Heart right ventricle (tissue), 16 donors: ENCODE measurements around the gene KRT3. TPM values are rescaled to one million over a fixed set of nuclear protein-coding genes. Genes with fewer than 3 reads are reported as not detected.

Source experiments
- ATAC-seq, 8 donors: fragments of 200-7000 bp; cut with Tn5 transposase; one replicate each; pipeline ENCODE4 v1.9.1; 2020; ENCODE audit warnings: mild to moderate bottlenecking in 8 of 8, moderate library complexity in 8 of 8, moderate number of reproducible peaks in 1 of 8
- DNase-seq, 2 donors: peaks; one replicate each; pipeline ENCODE4 v3.0.0-alpha.2; 2020
- H3K27ac ChIP-seq, 10 donors: fragments of 200-600 bp; sonication (generic) in 2 of 10; one replicate each; pipeline versions ENCODE4 v1.5.0 to v1.8.0; 2020 to 2022; ENCODE audit warnings: mild to moderate bottlenecking in 3 of 10
- H3K27me3 ChIP-seq, 7 donors: fragments of 200-600 bp; one replicate each; pipeline ENCODE4 v1.8.0; 2021 to 2022; ENCODE audit warnings: mild to moderate bottlenecking in 2 of 7
- H3K36me3 ChIP-seq, 9 donors: fragments of 200-600 bp; sonication (generic) in 1 of 9; one replicate each; pipeline versions ENCODE4 v1.5.0 to v1.8.0; 2020 to 2022; ENCODE audit warnings: mild to moderate bottlenecking in 2 of 9
- H3K4me1 ChIP-seq, 9 donors: fragments of 200-600 bp; sonication (generic) in 1 of 9; one replicate each; pipeline versions ENCODE4 v1.5.0 to v1.8.0; 2020 to 2022; ENCODE audit warnings: mild to moderate bottlenecking in 4 of 9
- H3K4me3 ChIP-seq, 10 donors: fragments of 200-600 bp; sonication (generic) in 2 of 10; one replicate each; pipeline versions ENCODE4 v1.5.0 to v1.8.0; 2020 to 2022; ENCODE audit warnings: mild to moderate bottlenecking in 7 of 10, moderate library complexity in 2 of 10
- H3K9me3 ChIP-seq, 11 donors: fragments of 200-600 bp in 10 of 11; sonication (generic) in 2 of 11; one replicate each; pipeline versions ENCODE4 v1.5.0 to v1.8.0; 2013 to 2022; ENCODE audit warnings: mild to moderate bottlenecking in 2 of 11, control low read depth in 1 of 11, moderate library complexity in 1 of 11
- CTCF ChIP-seq, 9 donors: fragments of 200-600 bp; sonication (generic) in 2 of 9; IDR thresholded peaks; one replicate each; pipeline versions ENCODE4 v1.5.0 to v1.8.0; 2021 to 2022; ENCODE audit warnings: antibody characterized with exemption in 9 of 9, mild to moderate bottlenecking in 5 of 9, moderate library complexity in 1 of 9
- WGBS, 2 donors: extraction: QIAGEN DNeasy Blood & Tissue Kit; methylation state at CpG; one replicate each; pipeline ENCODE4 v1.1.7; 2013; ENCODE audit warnings: inconsistent platforms in 1 of 2; 5-methylcytosine and 5-hydroxymethylcytosine counted together
- intact Hi-C, 10 donors: fragments of 100-400 bp; cut with DNase I; formaldehyde crosslinking; loops; one replicate each; pipeline versions ENCODE4 v1.11.1 to v1.14.2; 2022
- long read RNA-seq, 3 donors: library from polyadenylated mRNA; unstranded; transcript quantifications; one replicate each; pipeline ENCODE4 v2.0.0, GENCODE V29; 2020 to 2021
- polyA plus RNA-seq, 2 donors: library from polyadenylated mRNA; stranded (reverse); fragments of 200-250 nt; gene quantifications; one replicate each; pipeline ENCODE4 v1.2.3, GENCODE V29; 2013
- total RNA-seq, 10 donors: library from RNA; stranded (reverse); fragmentation: NEBNext Ultra II Directional in 3 of 10; extraction: Animal tissue kit (Norgen Biotek cat#: 25700) in 3 of 10; gene quantifications; one replicate each; pipeline versions ENCODE4 v1.2.1 to v1.2.4, GENCODE V29; 2021 to 2023
- donor health status: Arrhythmogenic right ventricular cardiomyopathy.
- donor health status: ischemic (EF 13 %, LVEDD 7.1; RV severe dilation, severe dysfunction).
- donor health status: healthy with polysubstance abuse.
- donor health status: DM: no; HTN: yes; CAD: no.
- donor health status: DM: no; HTN: no; CAD: no.
- donor health status: ischemic (EF 25% LVEDD 6.9; RV normal size, moderate dysfunction).
- donor health status: ischemic (EF 25% LVEDD 5.7; RV mildly dilated, moderate dysfunction).
- donor health status: healthy.
- donor health status: DM: yes; HTN: yes; CAD: no.
- donor health status: Ischemic cardiomyopathy.
- donor health status: ischemic (EF 35%, LVEDD 5.7; RV mildly dilated, moderate dysfunction).
- donor health status: nonischemic (EF 11% LVEDD 7.7; RV severe dilation, severe dysfunction).
- donor health status: DM: yes; HTN: yes; CAD: no.
- donor health status: PGD.
- donor health status: ischemic (EF 29% LVEDD 5.4; RV normal size, mild dysfunction).
- donor health status: nonischemic (EF 23%, LVEDD 6.1; RV moderate dilation, normal function).

KRT3 gene
- total RNA-seq (not detected), polyA plus RNA-seq (not detected)
- long read RNA-seq, donor 1, result 0 reads
- long read RNA-seq, donor 2, result 0 reads
- long read RNA-seq, donor 3, result 0 reads

DNA sequence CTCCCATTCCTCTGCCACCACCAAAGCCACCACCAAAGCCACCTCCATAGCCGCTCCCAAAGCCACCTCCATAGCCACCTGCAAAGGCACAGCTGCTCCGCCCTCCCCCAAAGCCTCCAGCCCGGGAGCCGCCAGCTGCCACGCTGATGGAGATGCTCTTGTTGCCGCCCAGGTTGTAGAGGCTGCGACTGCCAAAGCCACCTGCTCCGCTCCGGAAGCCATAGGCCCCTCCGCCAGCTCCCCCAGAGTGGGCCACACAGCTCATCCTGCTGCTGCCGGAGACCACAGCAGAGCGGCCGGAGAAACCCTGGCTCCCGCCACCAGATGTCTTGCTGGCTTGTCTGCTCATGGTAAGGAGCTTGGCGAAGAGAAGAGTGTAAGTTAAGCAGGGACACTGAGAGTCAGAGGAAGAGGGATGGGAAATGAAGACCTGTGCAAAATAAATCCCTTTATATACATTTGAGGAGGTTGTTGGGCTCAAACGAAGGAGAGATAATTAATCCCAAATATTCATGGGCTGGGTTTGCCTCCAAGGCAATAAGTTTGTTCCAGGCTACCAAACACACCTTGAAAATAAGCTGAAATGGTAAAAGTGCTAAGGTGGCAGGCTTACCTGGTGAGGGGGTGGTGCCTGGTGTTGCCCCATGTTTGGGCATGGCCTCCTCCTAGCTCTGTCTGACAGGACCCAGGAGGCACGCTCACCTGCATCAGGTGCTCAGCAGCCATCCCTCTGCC, at the start of gene KRT3:
TSS of gene KRT3 (minus strand) at position 424 of the 735 bp plus-strand sequence. CDS start at position 349, 75 bp downstream.
- Histone ChIP-seq H3K9me3 (no peaks in the 10 kb centered on the region), H3K36me3 (no peaks in the 10 kb centered on the region), H3K4me1 (no peaks in the 10 kb centered on the region), H3K27me3 (peaks cover 0 to 44% (median 20%) of the 10 kb centered on the region in 7 donors), H3K4me3 (no peak within 1 kb of the TSS), H3K27ac (no peak within 1 kb of the TSS)
- intact Hi-C loops, result no loop called here
- WGBS, 2 donors, result 88 to 92% methylated on average over 17 of the region's 17 CpGs
- ATAC-seq (no peak), DNase-seq (no peak)
- no peak for TF ChIP-seq CTCF (IDR thresholded peaks at IDR 0.05)

DNA sequence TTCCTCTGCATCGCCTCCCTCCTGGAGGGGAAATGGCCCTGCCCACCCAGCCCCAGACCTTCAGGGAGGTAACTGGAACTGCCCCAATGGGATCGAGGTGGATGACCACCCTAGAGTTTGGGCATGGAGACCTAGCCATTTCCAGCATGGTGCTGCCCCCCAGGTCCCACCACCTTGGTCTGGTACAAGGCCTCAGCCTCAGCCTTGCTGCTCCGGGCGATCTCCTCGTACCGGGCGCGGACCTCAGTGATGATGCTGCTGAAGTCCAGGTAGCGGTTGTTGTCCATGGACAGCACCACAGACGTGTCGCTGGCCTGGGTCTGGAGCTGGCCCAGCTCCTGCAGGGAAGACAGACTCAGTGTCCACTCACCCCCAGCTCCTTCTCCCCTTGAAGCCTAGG, 48.5 kb upstream of the KRT3 start:
- DNase-seq, result no peak
- no peak overlapping the region for H3K27ac ChIP-seq
- no peaks in the 10 kb centered on the region for H3K9me3 ChIP-seq
- no peaks in the 10 kb centered on the region for H3K36me3 ChIP-seq
- no peak overlapping the region for H3K4me3 ChIP-seq
- no peak for TF ChIP-seq CTCF (IDR thresholded peaks at IDR 0.05)
- H3K4me1 ChIP-seq, result no peaks in the 10 kb centered on the region
- H3K27me3 ChIP-seq, result peaks cover 0 to 35% (median 6%) of the 10 kb centered on the region in 7 donors
- intact Hi-C loops, result no loop called here
- 94 to 95% methylated on average over 11 of the region's 11 CpGs for WGBS, 2 donors
- ATAC-seq, result no peak

GRCh38 chr12:52839436-52840105, 43.7 kb upstream of the KRT3 start:
- H3K9me3 ChIP-seq, result no peaks in the 10 kb centered on the region
- H3K4me1 ChIP-seq, result peaks cover 0 to 3% (median 0%) of the 10 kb centered on the region in 9 donors
- TF ChIP-seq CTCF (IDR thresholded peaks at IDR 0.05), result no peak
- 73 to 77% methylated on average over 18 of the region's 18 CpGs for WGBS, 2 donors
- ATAC-seq (no peak), DNase-seq (no peak)
- H3K27ac ChIP-seq, result no peak overlapping the region
- H3K36me3 ChIP-seq, result no peaks in the 10 kb centered on the region
- intact Hi-C loops, result no loop called here
- H3K4me3 ChIP-seq, result no peak overlapping the region
- H3K27me3 ChIP-seq, result peaks cover 0 to 52% (median 38%) of the 10 kb centered on the region in 7 donors

- no peak for TF ChIP-seq CTCF (IDR thresholded peaks at IDR 0.05)
- H3K27me3 ChIP-seq, result peaks cover 0 to 60% (median 40%) of the 10 kb centered on the region in 7 donors
Observed at GRCh38 chr12:52838609-52839435, 42.9 kb upstream of the KRT3 start.

More at GRCh38 chr12:52838609-52839435, 42.9 kb upstream of the KRT3 start:
- DNase-seq (no peak), ATAC-seq (peak in 1 of 8 donors; percentile 25)
- no peak overlapping the region for H3K4me3 ChIP-seq
- H3K36me3 ChIP-seq, result no peaks in the 10 kb centered on the region
- H3K9me3 ChIP-seq, result no peaks in the 10 kb centered on the region
- H3K4me1 ChIP-seq, result peaks cover 0 to 3% (median 0%) of the 10 kb centered on the region in 9 donors
- no peak overlapping the region for H3K27ac ChIP-seq
- intact Hi-C loops, result no loop called here
- WGBS, 2 donors, result 52 to 57% methylated on average over 14 of the region's 14 CpGs
